HK-2 (cell line): ENCODE measurements around the gene CIAPIN1.
"Not testable (repeated sequence)": the region's sequence is repeated elsewhere in the genome, so short reads cannot be mapped to it uniquely, and the experiment has no call there.

Experiments used
- DNase-seq: peaks from one replicate; pipeline ENCODE4 v3.0.0-alpha.2; 2018; ENCODE audit not compliant: unreplicated experiment

The CIAPIN1 gene

GRCh38 chr16:57406881-57407280, 40.3 kb downstream of the CIAPIN1 start:
- no peak for DNase-seq

GRCh38 chr16:57405097-57405496, 42.1 kb downstream of the CIAPIN1 start:
- no peak for DNase-seq

GRCh38 chr16:57403965-57404817, 43.0 kb downstream of the CIAPIN1 start, which contains the start of gene CCL17:
Gene CCL17, plus strand, starts transcription at chr16:57404767. Its CDS starts 9,166 bp downstream, at chr16:57413933.
- DNase-seq: no peak

- DNase-seq: no peak
Measured at GRCh38 chr16:57401943-57402640, 45.1 kb downstream of the CIAPIN1 start.

GRCh38 chr16:57397493-57397892, 49.7 kb downstream of the CIAPIN1 start:
- not testable (repeated sequence) for DNase-seq

GRCh38 chr16:57396786-57397185, 50.4 kb downstream of the CIAPIN1 start:
- DNase-seq: no peak

- no peak for DNase-seq
Measured at GRCh38 chr16:57395026-57395425, 52.2 kb downstream of the CIAPIN1 start.

- DNase-seq: no peak
Measured at GRCh38 chr16:57394444-57394843, 52.7 kb downstream of the CIAPIN1 start.

- DNase-seq: no peak
Measured at GRCh38 chr16:57392694-57393093, 54.5 kb downstream of the CIAPIN1 start.

- DNase-seq: no peak
Measured at GRCh38 chr16:57391708-57392107, 55.5 kb downstream of the CIAPIN1 start.

- no peak for DNase-seq
Measured at GRCh38 chr16:57391300-57391699, 55.9 kb downstream of the CIAPIN1 start.

GRCh38 chr16:57390636-57391295, 56.4 kb downstream of the CIAPIN1 start:
- DNase-seq: no peak

- no peak for DNase-seq
Measured at GRCh38 chr16:57389087-57389468, 58.1 kb downstream of the CIAPIN1 start.

GRCh38 chr16:57388359-57389086, 58.7 kb downstream of the CIAPIN1 start:
- no peak for DNase-seq

- no peak for DNase-seq
Measured at GRCh38 chr16:57387598-57388354, 59.4 kb downstream of the CIAPIN1 start.

- no peak for DNase-seq
Measured at GRCh38 chr16:57386381-57386951, 60.7 kb downstream of the CIAPIN1 start.

GRCh38 chr16:57385083-57385482, 62.1 kb downstream of the CIAPIN1 start:
- DNase-seq: no peak

- no peak for DNase-seq
Measured at GRCh38 chr16:57384248-57385070, 62.7 kb downstream of the CIAPIN1 start.

- DNase-seq: peak; percentile 59
Measured at GRCh38 chr16:57383276-57384247, 63.6 kb downstream of the CIAPIN1 start.
